Measurements from ENCODE around the gene IL17RD. TPM values are rescaled to one million over a fixed set of nuclear protein-coding genes. Genes with fewer than 3 reads are reported as not detected.

IL17RD gene
- polyA plus RNA-seq, 1 donor from 2014 or later, result not detected

DNA sequence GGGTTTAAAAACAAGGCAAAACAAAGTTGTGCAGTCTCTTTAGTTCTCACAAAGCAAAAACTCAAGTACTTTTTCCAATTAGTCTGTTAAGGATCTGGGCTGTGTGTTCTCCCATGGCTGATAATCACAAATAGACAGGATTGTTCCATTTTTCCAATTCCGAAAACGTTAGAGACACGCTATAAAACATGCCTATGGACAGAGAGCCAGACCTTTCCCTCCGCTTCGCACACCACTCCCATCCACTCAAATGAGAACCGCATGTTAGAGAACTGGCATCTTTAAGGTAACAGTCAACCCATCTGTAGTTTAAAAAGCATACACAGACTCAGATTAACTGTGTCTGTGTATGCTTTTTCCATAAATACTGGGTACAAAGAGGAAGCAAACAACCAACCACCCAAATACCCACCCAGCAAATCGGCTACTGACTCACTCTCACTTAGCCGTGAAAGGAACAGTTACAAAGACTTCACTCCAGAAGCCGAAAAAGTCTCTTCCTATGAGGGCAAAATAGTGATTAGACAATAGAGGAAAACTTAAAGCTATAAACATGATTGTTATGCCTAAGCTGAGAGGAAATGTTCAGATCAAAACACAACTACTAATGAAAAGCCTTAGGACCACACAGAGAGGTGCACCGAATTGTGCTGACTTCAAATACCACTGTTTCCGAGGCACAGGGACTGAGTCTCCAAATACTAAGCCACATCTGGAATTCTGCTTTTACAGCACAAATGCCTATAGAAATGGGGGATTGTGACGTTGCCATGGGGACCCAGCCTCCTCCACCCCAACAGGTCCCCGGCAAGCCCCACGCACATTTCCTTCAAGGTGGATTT is 36.1 kb downstream of the IL17RD start:
- H3K27ac Mint-ChIP-seq, result peak overlapping the region in 1 of 3 donors; percentile 78
- no peak overlapping the region for H3K4me3 Mint-ChIP-seq
- no peaks in the 10 kb centered on the region for H3K36me3 Mint-ChIP-seq
- H3K27me3 Mint-ChIP-seq, result peaks cover 11% of the 10 kb centered on the region
- H3K4me1 Mint-ChIP-seq, result peaks cover 0 to 4% (median 2%) of the 10 kb centered on the region in 3 donors
- no peaks in the 10 kb centered on the region for H3K9me3 Mint-ChIP-seq

DNA sequence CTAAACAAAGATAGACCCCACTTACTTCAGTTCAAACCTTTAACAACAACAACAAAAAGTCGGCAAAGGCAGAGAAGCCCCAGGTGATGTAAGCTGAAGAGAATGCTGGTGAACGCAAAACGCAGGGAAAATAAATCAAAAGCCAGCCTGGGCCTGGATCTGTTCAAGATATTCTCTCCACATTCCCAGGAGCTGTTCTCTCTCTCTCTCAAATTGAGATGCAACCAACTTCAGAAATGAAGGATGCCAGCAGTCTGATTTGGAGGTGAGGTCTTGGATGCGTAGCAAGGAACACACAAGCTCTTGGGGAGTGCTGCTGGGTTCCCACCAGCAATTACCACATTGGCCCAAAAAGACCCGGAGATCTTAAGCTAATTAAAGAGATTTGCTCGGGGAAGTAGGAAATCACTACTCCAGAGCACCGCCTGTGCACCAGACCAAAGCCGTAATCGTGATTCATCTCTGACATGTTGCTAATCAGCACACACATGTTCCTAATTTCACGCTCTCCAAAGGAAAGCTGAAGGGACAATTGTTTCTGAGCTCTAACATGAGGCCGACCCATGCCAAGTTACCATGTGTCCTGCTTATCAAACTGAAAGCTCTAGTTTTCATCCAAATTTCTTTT is 37.1 kb downstream of the IL17RD start:
- no peak overlapping the region for H3K4me3 Mint-ChIP-seq
- peaks cover 14% of the 10 kb centered on the region for H3K27me3 Mint-ChIP-seq
- no peaks in the 10 kb centered on the region for H3K36me3 Mint-ChIP-seq

DNA sequence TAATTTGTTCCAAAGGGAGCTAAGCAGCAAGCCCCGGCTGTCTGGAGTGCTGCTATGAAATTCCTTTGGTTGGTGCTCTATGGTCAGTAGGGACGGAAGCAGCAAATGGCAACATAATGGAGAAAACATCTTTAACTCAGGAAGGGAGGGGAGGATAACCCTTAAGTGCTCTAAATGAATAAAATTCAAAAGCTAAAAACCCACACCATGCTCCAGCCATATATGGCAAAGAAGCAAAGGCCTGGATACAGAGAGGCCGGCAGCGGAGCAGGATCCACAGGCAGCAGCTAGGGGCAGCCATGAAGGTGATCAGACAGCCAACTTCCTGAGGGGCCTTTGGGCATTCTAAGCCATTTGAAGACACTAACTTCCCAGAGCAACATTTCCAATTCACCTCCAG is 38.9 kb downstream of the IL17RD start:
- H3K27me3 Mint-ChIP-seq, result peaks cover 13% of the 10 kb centered on the region
- no peaks in the 10 kb centered on the region for H3K36me3 Mint-ChIP-seq
- no peak overlapping the region for H3K27ac Mint-ChIP-seq
- H3K4me1 Mint-ChIP-seq, result peaks cover 0 to 4% (median 2%) of the 10 kb centered on the region in 3 donors
- H3K9me3 Mint-ChIP-seq, result no peaks in the 10 kb centered on the region
- no peak overlapping the region for H3K4me3 Mint-ChIP-seq

More for the DNA sequence above, 37.1 kb downstream of the IL17RD start:
- Mint-ChIP-seq H3K4me1 (peaks cover 0 to 4% (median 2%) of the 10 kb centered on the region in 3 donors), H3K9me3 (no peaks in the 10 kb centered on the region), H3K27ac (no peak overlapping the region)

DNA sequence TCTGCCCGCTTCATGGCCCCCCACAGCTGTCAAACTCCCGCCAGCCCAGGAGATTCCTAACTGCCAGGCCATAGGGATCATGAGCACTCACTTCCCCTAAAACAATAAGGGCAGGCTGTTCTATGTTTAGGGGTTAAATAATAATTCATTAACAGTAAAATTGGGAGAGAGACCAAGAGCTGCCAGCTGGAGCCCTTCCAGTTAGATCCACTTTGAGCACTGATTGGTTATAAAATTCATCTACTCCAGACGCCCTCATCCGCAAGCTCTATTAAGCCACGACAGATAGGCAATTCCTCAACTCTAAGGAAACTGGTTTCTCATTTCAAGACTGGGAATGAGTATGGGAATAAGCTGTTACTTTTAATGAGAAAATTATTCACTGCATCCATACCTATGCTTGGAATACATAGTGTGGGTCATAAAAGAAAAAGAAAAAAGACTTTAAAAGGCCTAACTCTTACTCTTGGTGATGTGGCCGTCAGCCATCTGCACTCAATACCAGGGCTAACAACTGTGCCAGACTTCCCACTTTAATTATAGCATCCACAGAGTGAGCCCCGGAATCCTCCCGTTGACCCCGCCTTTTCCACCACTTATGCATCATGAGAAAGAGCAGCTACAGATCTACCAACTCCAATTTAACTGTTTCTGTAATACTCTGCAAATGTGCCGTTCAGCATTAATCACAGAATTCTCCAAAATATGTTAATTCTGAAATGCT is 44.5 kb downstream of the IL17RD start:
- Mint-ChIP-seq H3K27me3 (peaks cover 10% of the 10 kb centered on the region), H3K36me3 (no peaks in the 10 kb centered on the region), H3K27ac (peak overlapping the region in 1 of 3 donors; percentile 59), H3K4me1 (no peaks in the 10 kb centered on the region), H3K9me3 (no peaks in the 10 kb centered on the region), H3K4me3 (no peak overlapping the region)

DNA sequence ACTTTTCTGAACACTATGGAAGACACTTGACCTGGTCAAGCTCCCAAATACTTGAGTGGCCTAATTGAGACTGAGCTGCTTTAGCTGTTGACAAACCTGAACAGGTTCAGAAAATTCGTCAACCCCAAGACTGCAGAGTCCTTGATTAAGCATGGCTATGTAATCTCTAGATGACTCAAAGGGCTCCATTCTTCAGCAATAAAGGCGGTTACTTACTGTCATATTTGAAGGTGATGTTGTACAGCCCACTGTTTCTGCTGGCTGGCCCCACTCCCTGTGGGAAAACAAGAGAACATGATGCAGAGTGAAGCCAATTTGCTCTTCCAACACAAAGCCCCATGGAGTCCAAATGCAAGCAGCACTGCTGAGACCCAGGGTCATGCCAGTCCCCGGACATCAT is 45.1 kb downstream of the IL17RD start:
- Mint-ChIP-seq H3K9me3 (no peaks in the 10 kb centered on the region), H3K4me1 (no peaks in the 10 kb centered on the region), H3K4me3 (no peak overlapping the region), H3K36me3 (no peaks in the 10 kb centered on the region), H3K27me3 (peaks cover 10% of the 10 kb centered on the region), H3K27ac (peak overlapping the region in 1 of 3 donors; percentile 59)

DNA sequence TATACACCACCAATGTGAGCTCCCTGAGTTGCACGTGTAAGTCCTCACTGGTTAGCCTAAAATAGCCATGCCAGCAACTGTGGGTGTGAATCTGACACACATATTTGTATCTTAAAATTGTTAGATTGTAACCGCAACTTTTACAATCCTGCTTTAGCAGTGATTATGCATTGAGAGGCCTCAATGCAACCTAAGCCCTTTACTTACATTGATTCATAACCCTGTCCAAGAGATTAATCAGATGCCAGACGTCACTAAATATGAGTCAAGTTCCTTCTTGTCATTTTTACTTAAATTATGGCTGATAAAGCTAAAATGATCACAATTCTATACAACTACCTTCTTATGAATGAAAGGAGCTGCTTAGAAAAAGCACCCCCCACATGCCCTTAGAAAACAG is 46.9 kb downstream of the IL17RD start:
- H3K27me3 Mint-ChIP-seq, result peaks cover 9% of the 10 kb centered on the region

DNA sequence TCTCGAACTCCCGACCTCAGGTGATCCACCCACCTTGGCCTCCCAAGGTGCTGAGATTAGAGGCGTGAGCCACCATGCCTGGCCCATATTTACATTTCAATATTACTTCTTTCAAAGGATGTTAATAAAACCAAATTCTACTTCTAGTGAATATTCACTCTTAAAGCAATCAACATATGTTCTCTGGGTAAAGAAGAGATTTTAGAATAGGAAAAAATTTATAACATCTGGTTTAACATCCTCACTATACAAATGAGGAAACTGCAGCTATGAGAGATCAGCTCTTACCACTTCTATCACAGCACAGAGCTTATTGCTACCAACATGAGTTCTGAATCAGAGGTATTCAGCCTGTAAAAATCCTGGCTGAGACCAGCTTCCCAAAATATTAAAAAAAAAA is 48.7 kb downstream of the IL17RD start:
- Mint-ChIP-seq H3K36me3 (no peaks in the 10 kb centered on the region), H3K27ac (no peak overlapping the region), H3K27me3 (peaks cover 14% of the 10 kb centered on the region), H3K4me1 (peaks cover 0 to 4% (median 1%) of the 10 kb centered on the region in 3 donors), H3K9me3 (no peaks in the 10 kb centered on the region), H3K4me3 (no peak overlapping the region)

More for the DNA sequence above, 46.9 kb downstream of the IL17RD start:
- no peaks in the 10 kb centered on the region for H3K9me3 Mint-ChIP-seq
- no peak overlapping the region for H3K27ac Mint-ChIP-seq
- H3K36me3 Mint-ChIP-seq, result no peaks in the 10 kb centered on the region
- no peaks in the 10 kb centered on the region for H3K4me1 Mint-ChIP-seq
- H3K4me3 Mint-ChIP-seq, result no peak overlapping the region

DNA sequence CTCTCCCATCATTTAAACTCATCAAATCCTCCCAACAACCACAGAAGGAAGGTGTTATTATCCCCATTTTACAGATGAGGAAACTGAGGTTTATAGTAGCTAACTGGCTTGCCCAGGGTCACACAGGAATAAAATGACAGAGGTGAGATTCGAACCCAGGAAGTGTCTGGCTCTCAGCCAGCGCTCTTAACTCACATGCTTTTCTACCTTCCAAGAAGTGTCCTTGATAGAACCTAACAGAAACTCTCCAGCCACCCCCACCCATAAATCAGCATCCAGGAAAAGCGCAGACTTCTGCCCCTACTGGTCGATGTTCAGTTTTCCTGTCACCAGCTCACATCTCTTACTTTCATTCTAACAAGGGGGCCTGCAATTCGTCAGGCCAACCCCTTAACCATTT is 52.9 kb downstream of the IL17RD start:
- H3K4me3 Mint-ChIP-seq, result no peak overlapping the region
- H3K9me3 Mint-ChIP-seq, result no peaks in the 10 kb centered on the region
- no peak overlapping the region for H3K27ac Mint-ChIP-seq

DNA sequence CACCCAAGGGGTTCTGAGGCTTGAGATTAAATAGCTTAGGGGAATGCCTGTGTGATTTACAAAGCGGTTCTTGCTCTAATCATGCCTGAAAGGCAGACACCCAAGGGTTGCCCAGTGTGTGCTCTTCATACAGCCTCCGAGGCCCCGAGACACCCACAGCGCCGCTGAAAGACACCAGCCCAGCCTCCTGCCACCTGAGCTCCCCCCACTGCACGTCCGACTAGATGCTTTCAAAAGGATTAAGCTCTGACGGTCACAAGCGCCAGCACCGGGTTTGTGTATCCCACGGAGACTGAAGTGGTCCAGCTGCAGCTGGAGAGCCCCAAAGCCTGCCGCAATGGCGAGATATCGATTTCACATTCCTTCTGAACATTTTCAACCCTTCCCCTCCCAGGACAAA is 54.4 kb downstream of the IL17RD start:
- Mint-ChIP-seq H3K27ac (no peak overlapping the region), H3K4me1 (peaks cover 0 to 4% (median 1%) of the 10 kb centered on the region in 3 donors), H3K27me3 (peaks cover 20% of the 10 kb centered on the region), H3K36me3 (no peaks in the 10 kb centered on the region), H3K9me3 (no peaks in the 10 kb centered on the region), H3K4me3 (peak overlapping the region in 1 of 4 donors; percentile 51)

More for the DNA sequence above, 52.9 kb downstream of the IL17RD start:
- peaks cover 20% of the 10 kb centered on the region for H3K27me3 Mint-ChIP-seq
- H3K4me1 Mint-ChIP-seq, result peaks cover 0 to 4% (median 1%) of the 10 kb centered on the region in 3 donors
- H3K36me3 Mint-ChIP-seq, result no peaks in the 10 kb centered on the region

DNA sequence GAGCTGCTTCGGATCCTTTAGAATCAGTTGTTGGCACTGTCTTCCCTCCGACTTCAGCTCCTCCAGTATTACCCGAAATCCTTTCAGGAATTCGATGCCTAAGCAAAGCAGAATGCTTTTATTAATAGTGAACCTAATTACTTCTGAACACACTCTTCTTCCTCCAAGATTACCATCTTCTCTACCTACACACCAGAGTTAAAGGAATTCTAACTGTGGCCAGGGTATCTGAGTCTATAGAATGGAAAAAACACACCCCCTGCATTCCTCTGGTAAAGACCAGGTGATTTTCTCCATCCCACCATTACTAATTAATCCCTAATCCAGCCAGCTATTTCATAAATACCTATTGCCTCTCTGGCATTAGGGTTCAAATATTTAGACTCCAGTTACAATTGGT is 54.9 kb downstream of the IL17RD start:
- Mint-ChIP-seq H3K27me3 (peaks cover 20% of the 10 kb centered on the region), H3K4me3 (no peak overlapping the region), H3K4me1 (peaks cover 0 to 4% (median 1%) of the 10 kb centered on the region in 3 donors), H3K27ac (no peak overlapping the region), H3K36me3 (no peaks in the 10 kb centered on the region), H3K9me3 (no peaks in the 10 kb centered on the region)

DNA sequence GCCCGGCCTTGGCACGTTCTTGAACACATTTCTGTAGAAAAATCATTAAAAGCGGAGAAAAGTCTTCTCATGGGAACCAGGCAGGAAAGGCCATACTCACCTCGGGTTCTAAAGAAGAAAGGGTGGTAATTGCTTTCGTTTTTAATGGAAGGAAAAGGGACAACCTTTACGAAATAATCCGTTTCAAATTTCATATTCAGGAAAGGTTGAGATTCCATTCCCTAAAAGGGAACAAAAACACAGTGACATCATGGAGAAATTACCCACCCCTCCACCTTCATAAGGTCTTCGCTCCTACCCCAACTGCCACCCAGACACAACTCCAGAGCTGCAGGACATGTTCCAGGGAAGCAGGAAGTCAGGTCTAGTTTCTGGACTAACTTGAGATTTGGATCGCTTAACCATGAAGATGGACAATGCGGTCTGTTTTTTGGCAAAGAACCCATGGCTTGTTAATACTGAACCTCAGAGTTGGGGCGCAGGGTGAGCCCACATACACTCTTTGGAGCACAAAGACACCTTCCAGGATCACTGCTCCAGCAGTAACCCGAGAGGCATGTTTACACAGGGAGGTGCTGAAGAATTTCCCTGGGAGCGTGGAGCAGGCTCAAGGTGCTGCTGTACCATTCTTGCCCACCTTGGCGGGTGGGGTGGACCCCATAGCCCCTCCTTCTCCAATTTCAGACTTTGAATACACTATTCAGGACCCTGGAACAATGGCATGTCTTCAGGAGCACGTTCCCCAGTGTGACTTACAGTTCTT is 55.5 kb downstream of the IL17RD start:
- no peak overlapping the region for H3K27ac Mint-ChIP-seq
- no peaks in the 10 kb centered on the region for H3K36me3 Mint-ChIP-seq
- peaks cover 20% of the 10 kb centered on the region for H3K27me3 Mint-ChIP-seq
- no peak overlapping the region for H3K4me3 Mint-ChIP-seq
- H3K4me1 Mint-ChIP-seq, result peaks cover 0 to 4% (median 1%) of the 10 kb centered on the region in 3 donors
- H3K9me3 Mint-ChIP-seq, result no peaks in the 10 kb centered on the region

DNA sequence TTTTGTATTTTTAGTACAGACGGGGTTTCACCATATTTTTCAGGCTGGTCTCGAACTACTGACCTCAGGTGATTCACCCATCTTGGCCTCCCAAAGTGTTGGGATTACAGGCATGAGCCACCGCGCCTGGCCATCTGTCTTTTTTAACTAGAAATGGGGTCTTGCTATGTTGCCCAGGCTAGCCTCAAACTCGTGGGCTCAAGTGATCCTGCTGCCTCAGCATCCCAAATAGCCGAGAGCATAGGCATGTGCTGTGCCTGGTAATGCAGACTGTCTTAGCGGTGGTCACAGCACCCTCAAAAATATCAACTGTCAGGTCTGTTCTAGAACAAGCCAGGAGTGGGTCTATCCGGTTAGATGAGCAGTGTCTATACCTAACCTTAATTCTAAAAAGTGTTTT is 56.5 kb downstream of the IL17RD start:
- no peak overlapping the region for H3K4me3 Mint-ChIP-seq
- H3K27ac Mint-ChIP-seq, result no peak overlapping the region
- H3K4me1 Mint-ChIP-seq, result peaks cover 0 to 4% (median 1%) of the 10 kb centered on the region in 3 donors

DNA sequence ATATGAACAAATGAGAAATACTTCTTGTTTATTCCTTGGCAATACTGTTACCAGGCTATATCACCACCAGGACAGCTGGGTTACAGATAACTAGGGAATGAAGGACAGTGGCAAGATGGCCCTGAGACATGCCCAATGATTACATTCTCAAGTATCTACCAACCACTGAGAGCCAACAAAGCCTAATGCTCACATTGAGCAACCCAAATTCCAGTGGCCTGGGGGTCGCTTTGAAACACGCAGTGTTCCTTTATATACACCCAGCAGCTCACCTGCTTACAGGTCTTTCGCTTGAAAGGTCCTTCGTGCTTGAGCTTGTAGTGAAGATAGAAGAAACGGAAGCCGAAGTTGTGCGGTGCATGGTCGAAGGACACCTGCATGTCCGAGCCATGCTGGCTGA is 59.6 kb downstream of the IL17RD start:
- Mint-ChIP-seq H3K9me3 (no peaks in the 10 kb centered on the region), H3K27ac (no peak overlapping the region), H3K4me1 (peaks cover 0 to 1% (median 0%) of the 10 kb centered on the region in 3 donors), H3K27me3 (peaks cover 5% of the 10 kb centered on the region), H3K4me3 (no peak overlapping the region), H3K36me3 (no peaks in the 10 kb centered on the region)

More for the DNA sequence above, 56.5 kb downstream of the IL17RD start:
- Mint-ChIP-seq H3K27me3 (peaks cover 18% of the 10 kb centered on the region), H3K36me3 (no peaks in the 10 kb centered on the region), H3K9me3 (no peaks in the 10 kb centered on the region)

DNA sequence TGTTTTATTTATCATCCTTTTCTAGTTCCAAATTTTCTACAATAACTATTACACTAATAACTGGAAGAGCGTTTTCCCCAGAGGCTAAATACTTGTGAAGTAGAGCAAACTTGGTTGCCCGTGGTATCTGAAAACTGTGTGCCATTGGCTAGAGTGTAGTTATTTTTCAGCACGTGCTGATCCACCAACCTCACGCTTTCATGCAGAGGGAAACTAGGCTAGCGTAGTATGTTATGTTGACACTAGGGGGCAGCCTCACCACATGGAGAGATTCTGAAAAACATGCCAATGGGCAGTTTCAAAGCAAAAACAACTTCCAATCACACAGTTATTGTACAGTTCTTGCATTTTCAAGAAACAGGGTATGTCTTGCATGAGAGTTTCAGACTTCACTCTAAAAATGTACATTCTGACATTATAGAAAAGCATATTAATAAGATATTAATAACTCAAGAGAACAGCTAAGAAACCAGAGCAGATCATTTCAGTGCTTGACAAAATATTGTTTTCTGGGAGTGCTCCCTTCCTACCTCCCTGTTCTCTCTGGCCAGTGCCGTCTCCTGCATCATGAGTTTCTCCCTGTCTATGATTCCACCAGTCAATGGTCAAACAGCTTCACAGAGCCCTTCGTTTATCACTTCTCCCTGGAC is 65.0 kb downstream of the IL17RD start:
- Mint-ChIP-seq H3K9me3 (no peaks in the 10 kb centered on the region), H3K27me3 (peaks cover 11% of the 10 kb centered on the region)

More for the DNA sequence above, 65.0 kb downstream of the IL17RD start:
- no peak overlapping the region for H3K4me3 Mint-ChIP-seq
- H3K4me1 Mint-ChIP-seq, result peaks cover 0 to 4% (median 0%) of the 10 kb centered on the region in 3 donors
- H3K36me3 Mint-ChIP-seq, result no peaks in the 10 kb centered on the region
- H3K27ac Mint-ChIP-seq, result no peak overlapping the region

Measured in IgD-negative memory B cell (primary cell).